Fibroblast of mammary gland (primary cell): ENCODE measurements around the gene DCAF5.
"Not testable (repeated sequence)": the region's sequence is repeated elsewhere in the genome, so short reads cannot be mapped to it uniquely, and the experiment has no call there.

ENCODE experiments used
- DNase-seq: peaks from one replicate; pipeline ENCODE4 v3.0.0-alpha.2; 2010; ENCODE audit warnings: low read depth
- H3K4me3 ChIP-seq: 2 replicates; pipeline ENCODE4 v1.5.1; 2011; ENCODE audit warnings: low read depth, mild to moderate bottlenecking, low read length, moderate library complexity; ENCODE audit not compliant: control insufficient read depth
- TF ChIP-seq, protein P1 (sequence below): conservative IDR thresholded peaks from 2 replicates; pipeline ENCODE4 v1.5.1; 2011; ENCODE audit warnings: low read depth, low read length, inconsistent platforms; ENCODE audit not compliant: control insufficient read depth, insufficient read depth

DCAF5 gene

DNA sequence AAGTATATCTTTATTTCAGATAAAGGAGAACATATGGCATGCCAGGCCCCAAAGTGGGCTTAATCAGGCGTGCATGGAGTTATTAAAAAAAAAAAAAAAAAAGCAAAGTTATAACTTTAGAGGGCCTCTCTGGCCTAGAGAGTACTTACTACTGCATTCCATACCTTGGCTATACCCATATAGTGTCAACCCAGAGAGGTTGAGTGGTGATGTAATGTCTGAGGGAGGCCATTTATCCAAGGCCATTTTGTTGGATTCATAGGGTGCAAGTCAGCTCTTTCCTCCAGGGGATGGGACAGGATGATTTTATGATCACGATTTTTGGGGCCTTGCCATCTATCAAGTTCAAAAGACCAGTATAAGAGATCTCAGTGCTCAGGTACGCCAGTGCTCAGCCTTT is 66.4 kb downstream of the DCAF5 start:
- TF ChIP-seq, protein P1, sequence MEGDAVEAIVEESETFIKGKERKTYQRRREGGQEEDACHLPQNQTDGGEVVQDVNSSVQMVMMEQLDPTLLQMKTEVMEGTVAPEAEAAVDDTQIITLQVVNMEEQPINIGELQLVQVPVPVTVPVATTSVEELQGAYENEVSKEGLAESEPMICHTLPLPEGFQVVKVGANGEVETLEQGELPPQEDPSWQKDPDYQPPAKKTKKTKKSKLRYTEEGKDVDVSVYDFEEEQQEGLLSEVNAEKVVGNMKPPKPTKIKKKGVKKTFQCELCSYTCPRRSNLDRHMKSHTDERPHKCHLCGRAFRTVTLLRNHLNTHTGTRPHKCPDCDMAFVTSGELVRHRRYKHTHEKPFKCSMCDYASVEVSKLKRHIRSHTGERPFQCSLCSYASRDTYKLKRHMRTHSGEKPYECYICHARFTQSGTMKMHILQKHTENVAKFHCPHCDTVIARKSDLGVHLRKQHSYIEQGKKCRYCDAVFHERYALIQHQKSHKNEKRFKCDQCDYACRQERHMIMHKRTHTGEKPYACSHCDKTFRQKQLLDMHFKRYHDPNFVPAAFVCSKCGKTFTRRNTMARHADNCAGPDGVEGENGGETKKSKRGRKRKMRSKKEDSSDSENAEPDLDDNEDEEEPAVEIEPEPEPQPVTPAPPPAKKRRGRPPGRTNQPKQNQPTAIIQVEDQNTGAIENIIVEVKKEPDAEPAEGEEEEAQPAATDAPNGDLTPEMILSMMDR, result no peak
- no peak for DNase-seq
- no peak overlapping the region for H3K4me3 ChIP-seq

DNA sequence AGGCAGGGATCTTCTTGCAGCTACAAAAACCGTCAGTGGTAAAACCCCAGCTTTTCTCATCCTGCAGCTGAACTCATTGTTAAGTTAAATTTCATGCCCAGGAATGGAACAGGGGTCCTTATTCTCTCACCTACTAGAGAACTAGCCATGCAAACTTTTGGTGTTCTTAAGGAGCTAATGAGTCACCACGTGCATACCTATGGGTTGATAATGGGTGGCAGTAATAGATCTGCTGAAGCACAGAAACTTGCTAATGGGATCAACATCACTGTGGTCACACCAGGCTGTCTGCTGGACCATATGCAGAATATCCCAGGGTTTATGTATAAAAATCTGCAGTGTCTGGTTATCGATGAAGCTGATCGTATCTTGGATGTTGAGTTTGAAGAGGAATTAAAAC is 68.9 kb downstream of the DCAF5 start:
- TF ChIP-seq, protein P1, result no peak
- DNase-seq, result no peak
- H3K4me3 ChIP-seq, result no peak overlapping the region

GRCh38 chr14:69083181-69083580 is 69.7 kb downstream of the DCAF5 start:
- TF ChIP-seq, protein P1, result no peak
- no peak overlapping the region for H3K4me3 ChIP-seq
- DNase-seq, result no peak

- no peak for DNase-seq
- TF ChIP-seq, protein P1, result no peak
- H3K4me3 ChIP-seq, result no peak overlapping the region
Measured at GRCh38 chr14:69081271-69081670, 71.6 kb downstream of the DCAF5 start.

GRCh38 chr14:69079747-69080146 is 73.2 kb downstream of the DCAF5 start:
- no peak for DNase-seq
- H3K4me3 ChIP-seq, result no peak overlapping the region
- TF ChIP-seq, protein P1, result no peak

DNA sequence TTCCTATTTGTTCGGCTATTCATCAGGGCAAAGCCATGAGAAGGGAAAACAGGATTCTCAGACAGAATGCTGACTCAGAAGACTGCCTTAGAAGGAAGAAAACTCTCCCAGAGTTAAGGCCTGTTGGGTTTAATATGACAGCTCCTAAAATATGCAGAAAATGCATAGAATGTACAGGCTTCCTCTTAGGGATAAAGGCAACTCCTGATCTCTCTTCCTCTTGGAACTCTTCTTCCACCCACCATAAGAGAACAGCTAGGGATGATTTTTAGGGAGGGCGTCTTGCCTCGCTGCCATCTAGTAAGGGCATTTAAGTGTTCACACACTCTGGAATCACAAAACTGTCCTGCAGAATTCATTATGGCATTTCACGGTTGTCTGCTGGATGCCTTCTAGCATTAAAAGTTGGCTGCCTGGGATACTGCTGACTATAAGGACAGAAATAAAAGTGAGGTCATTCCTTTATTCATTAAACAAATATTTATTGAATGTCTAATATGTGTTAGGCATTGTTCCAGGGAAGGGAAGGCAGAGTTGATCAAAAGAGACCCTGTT is 73.7 kb downstream of the DCAF5 start:
- TF ChIP-seq, protein P1, result no peak
- no peak overlapping the region for H3K4me3 ChIP-seq
- DNase-seq, result peak; percentile 63

- TF ChIP-seq, protein P1, result no peak
- DNase-seq, result peak; percentile 78
Measured at GRCh38 chr14:69077841-69078240, 75.1 kb downstream of the DCAF5 start.

DNA sequence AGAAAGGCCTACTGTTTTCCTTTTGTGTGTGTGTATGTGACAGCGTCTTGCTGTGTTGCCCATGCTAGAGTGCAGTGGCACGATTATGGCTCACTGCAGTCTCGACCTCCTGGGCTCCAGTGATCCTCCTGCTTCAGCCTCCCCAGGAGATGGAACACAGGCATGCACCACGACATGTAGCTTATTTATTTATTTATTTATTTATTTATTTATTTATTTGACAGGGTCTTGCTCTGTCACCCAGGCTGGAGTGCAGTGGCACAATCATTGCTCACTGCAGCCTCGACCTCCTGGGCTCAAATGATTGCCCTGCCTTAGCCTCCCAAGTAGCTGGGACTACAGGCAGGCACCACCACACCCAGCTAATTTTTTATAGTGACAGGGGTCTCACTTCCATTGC is 75.7 kb downstream of the DCAF5 start:
- not testable (repeated sequence) for DNase-seq, H3K4me3 ChIP-seq

More at GRCh38 chr14:69077841-69078240, 75.1 kb downstream of the DCAF5 start:
- no peak overlapping the region for H3K4me3 ChIP-seq
